Measurements from ENCODE around the gene HUNK.
"Not testable (repeated sequence)": the region's sequence is repeated elsewhere in the genome, so short reads cannot be mapped to it uniquely, and the experiment has no call there.

The HUNK gene

GRCh38 chr21:31857631-31858030 lies 15.2 kb upstream of the HUNK start:
- H3K9me3 Mint-ChIP-seq (ENCODE audit: low read depth); H3K4me3 Mint-ChIP-seq; H3K36me3 Mint-ChIP-seq; H3K27ac Mint-ChIP-seq; H3K4me1 Mint-ChIP-seq (ENCODE audit: low read depth); H3K27me3 Mint-ChIP-seq: not testable (repeated sequence)

- no peaks in the 10 kb centered on the region for H3K9me3 Mint-ChIP-seq (ENCODE audit: low read depth)
- H3K27ac Mint-ChIP-seq, result no peak overlapping the region
- no peaks in the 10 kb centered on the region for H3K36me3 Mint-ChIP-seq
- H3K27me3 Mint-ChIP-seq, result peaks cover 7% of the 10 kb centered on the region
- H3K4me1 Mint-ChIP-seq (ENCODE audit: low read depth), result no peaks in the 10 kb centered on the region
- no peak overlapping the region for H3K4me3 Mint-ChIP-seq
These were observed 12.0 kb upstream of the HUNK start for GRCh38 chr21:31860851-31861250.

GRCh38 chr21:31862078-31862477 lies 10.7 kb upstream of the HUNK start:
- no peaks in the 10 kb centered on the region for H3K9me3 Mint-ChIP-seq (ENCODE audit: low read depth)
- H3K27ac Mint-ChIP-seq, result no peak overlapping the region
- H3K4me1 Mint-ChIP-seq (ENCODE audit: low read depth), result no peaks in the 10 kb centered on the region
- H3K36me3 Mint-ChIP-seq, result no peaks in the 10 kb centered on the region
- peaks cover 7% of the 10 kb centered on the region for H3K27me3 Mint-ChIP-seq
- no peak overlapping the region for H3K4me3 Mint-ChIP-seq

- H3K27ac Mint-ChIP-seq, result no peak overlapping the region
- H3K27me3 Mint-ChIP-seq, result peaks cover 12% of the 10 kb centered on the region
- H3K9me3 Mint-ChIP-seq (ENCODE audit: low read depth), result no peaks in the 10 kb centered on the region
- H3K4me1 Mint-ChIP-seq (ENCODE audit: low read depth), result no peaks in the 10 kb centered on the region
- H3K4me3 Mint-ChIP-seq, result no peak overlapping the region
- H3K36me3 Mint-ChIP-seq, result no peaks in the 10 kb centered on the region
These were observed 7.3 kb upstream of the HUNK start for GRCh38 chr21:31865429-31865970.

- Mint-ChIP-seq H3K9me3 (ENCODE audit: low read depth) (no peaks in the 10 kb centered on the region), H3K4me1 (ENCODE audit: low read depth) (no peaks in the 10 kb centered on the region), H3K4me3 (no peak overlapping the region), H3K36me3 (no peaks in the 10 kb centered on the region), H3K27ac (no peak overlapping the region), H3K27me3 (peaks cover 14% of the 10 kb centered on the region)
These were observed 6.7 kb upstream of the HUNK start for GRCh38 chr21:31866077-31866511.

GRCh38 chr21:31869750-31870149 lies 3.1 kb upstream of the HUNK start:
- Mint-ChIP-seq H3K27me3 (peaks cover 23% of the 10 kb centered on the region), H3K36me3 (no peaks in the 10 kb centered on the region), H3K4me3 (no peak overlapping the region), H3K4me1 (ENCODE audit: low read depth) (peaks cover 11% of the 10 kb centered on the region), H3K9me3 (ENCODE audit: low read depth) (no peaks in the 10 kb centered on the region), H3K27ac (no peak overlapping the region)

- Mint-ChIP-seq H3K4me1 (ENCODE audit: low read depth) (peaks cover 11% of the 10 kb centered on the region), H3K27ac (no peak overlapping the region), H3K4me3 (no peak overlapping the region), H3K9me3 (ENCODE audit: low read depth) (no peaks in the 10 kb centered on the region), H3K27me3 (peaks cover 26% of the 10 kb centered on the region), H3K36me3 (no peaks in the 10 kb centered on the region)
These were observed 2.2 kb upstream of the HUNK start for GRCh38 chr21:31870472-31871193.

- not testable (repeated sequence) for H3K4me3 Mint-ChIP-seq
- H3K4me1 Mint-ChIP-seq (ENCODE audit: low read depth), result peaks cover 11% of the 10 kb centered on the region
- peaks cover 28% of the 10 kb centered on the region for H3K27me3 Mint-ChIP-seq
These were observed 1.4 kb upstream of the HUNK start for GRCh38 chr21:31871371-31871770.

GRCh38 chr21:31872072-31872451 lies 758 bp upstream of the HUNK start:
- peaks cover 11% of the 10 kb centered on the region for H3K4me1 Mint-ChIP-seq (ENCODE audit: low read depth)

More at GRCh38 chr21:31871371-31871770, 1.4 kb upstream of the HUNK start:
- H3K27ac Mint-ChIP-seq; H3K9me3 Mint-ChIP-seq (ENCODE audit: low read depth); H3K36me3 Mint-ChIP-seq: not testable (repeated sequence)

GRCh38 chr21:31873275-31873695 lies 465 bp downstream of the HUNK start:
- Mint-ChIP-seq H3K36me3 (no peaks in the 10 kb centered on the region), H3K27ac (no peak overlapping the region), H3K4me1 (ENCODE audit: low read depth) (peaks cover 11% of the 10 kb centered on the region), H3K9me3 (ENCODE audit: low read depth) (no peaks in the 10 kb centered on the region), H3K4me3 (no peak overlapping the region), H3K27me3 (peaks cover 28% of the 10 kb centered on the region)

More at GRCh38 chr21:31872072-31872451, 758 bp upstream of the HUNK start:
- no peak overlapping the region for H3K27ac Mint-ChIP-seq
- peak overlapping the region; percentile 85 for H3K4me3 Mint-ChIP-seq
- peaks cover 28% of the 10 kb centered on the region for H3K27me3 Mint-ChIP-seq
- H3K36me3 Mint-ChIP-seq, result no peaks in the 10 kb centered on the region
- H3K9me3 Mint-ChIP-seq (ENCODE audit: low read depth), result no peaks in the 10 kb centered on the region

- Mint-ChIP-seq H3K27me3 (peaks cover 25% of the 10 kb centered on the region), H3K9me3 (ENCODE audit: low read depth) (no peaks in the 10 kb centered on the region), H3K4me1 (ENCODE audit: low read depth) (peaks cover 11% of the 10 kb centered on the region), H3K27ac (no peak overlapping the region), H3K36me3 (no peaks in the 10 kb centered on the region), H3K4me3 (no peak overlapping the region)
These were observed 1.1 kb downstream of the HUNK start for GRCh38 chr21:31873696-31874599.

GRCh38 chr21:31874812-31875212 lies 2.0 kb downstream of the HUNK start:
- peak overlapping the region; percentile 63 for H3K4me3 Mint-ChIP-seq
- H3K27me3 Mint-ChIP-seq, result peaks cover 25% of the 10 kb centered on the region
- H3K4me1 Mint-ChIP-seq (ENCODE audit: low read depth), result peaks cover 11% of the 10 kb centered on the region
- no peak overlapping the region for H3K27ac Mint-ChIP-seq
- H3K9me3 Mint-ChIP-seq (ENCODE audit: low read depth), result no peaks in the 10 kb centered on the region
- no peaks in the 10 kb centered on the region for H3K36me3 Mint-ChIP-seq

GRCh38 chr21:31875496-31876015 lies 2.7 kb downstream of the HUNK start:
- H3K36me3 Mint-ChIP-seq, result no peaks in the 10 kb centered on the region
- H3K4me3 Mint-ChIP-seq, result peak overlapping the region; percentile 30
- H3K9me3 Mint-ChIP-seq (ENCODE audit: low read depth), result no peaks in the 10 kb centered on the region
- H3K4me1 Mint-ChIP-seq (ENCODE audit: low read depth), result peaks cover 11% of the 10 kb centered on the region
- peaks cover 20% of the 10 kb centered on the region for H3K27me3 Mint-ChIP-seq
- no peak overlapping the region for H3K27ac Mint-ChIP-seq

GRCh38 chr21:31877463-31877957 lies 4.7 kb downstream of the HUNK start:
- peaks cover 7% of the 10 kb centered on the region for H3K27me3 Mint-ChIP-seq
- H3K4me1 Mint-ChIP-seq (ENCODE audit: low read depth), result peaks cover 4% of the 10 kb centered on the region

GRCh38 chr21:31878831-31879230 lies 6.0 kb downstream of the HUNK start:
- Mint-ChIP-seq H3K36me3 (no peaks in the 10 kb centered on the region), H3K4me1 (ENCODE audit: low read depth) (peaks cover 3% of the 10 kb centered on the region), H3K4me3 (no peak overlapping the region), H3K27me3 (peaks cover 7% of the 10 kb centered on the region), H3K9me3 (ENCODE audit: low read depth) (no peaks in the 10 kb centered on the region), H3K27ac (no peak overlapping the region)

More at GRCh38 chr21:31877463-31877957, 4.7 kb downstream of the HUNK start:
- Mint-ChIP-seq H3K36me3 (no peaks in the 10 kb centered on the region), H3K27ac (no peak overlapping the region), H3K9me3 (ENCODE audit: low read depth) (no peaks in the 10 kb centered on the region), H3K4me3 (no peak overlapping the region)

All from activated naive CD8-positive, alpha-beta T cell (primary cell).